A549 (cell line): Measurements from ENCODE around the gene TNS3.

Experiments used
- CBX8 ChIP-seq: fragments of 200-600 bp; sonication (generic); IDR thresholded peaks from 2 replicates; pipeline ENCODE4 v1.6.1; 2016
- RFX5 ChIP-seq: fragments of 450-650 bp; IDR thresholded peaks from 2 replicates; pipeline ENCODE4 v1.7.1; 2014; ENCODE audit warnings: antibody characterized with exemption, mild to moderate bottlenecking, moderate library complexity

- TF ChIP-seq CBX8 (no peak), RFX5 (no peak)
Observed at GRCh38 chr7:47400001-47400400, 181.9 kb downstream of the TNS3 start.
